DLD1 (cell line): ENCODE measurements around the gene RNF39.
"Not testable (repeated sequence)": the region's sequence is repeated elsewhere in the genome, so short reads cannot be mapped to it uniquely, and the experiment has no call there.

Experiments used
- in situ Hi-C: cut with HindIII; loops from 2 replicates; pipeline ENCODE4 v1.10.0; 2017; ENCODE audit warnings: low sequenced_read_pairs

RNF39 gene

DNA sequence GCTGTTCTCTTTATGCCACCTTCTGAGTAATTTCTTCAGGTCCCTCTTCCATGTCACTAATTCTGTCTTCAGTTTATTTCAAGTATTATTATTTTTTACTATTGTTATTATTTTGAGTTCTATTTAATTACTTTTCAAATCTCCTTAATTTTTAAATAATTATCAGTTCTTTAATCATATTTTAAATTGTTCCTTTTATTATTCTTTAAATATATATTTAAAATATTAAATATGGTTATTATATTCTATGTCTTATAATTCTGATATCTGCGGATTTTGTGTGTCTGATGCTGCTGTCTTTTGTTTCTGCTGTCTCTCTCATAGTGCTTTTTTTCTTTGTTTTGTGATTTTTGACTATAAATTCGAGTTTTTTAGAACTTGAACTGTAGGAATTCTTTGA, 12.3 kb downstream of the RNF39 start:
- in situ Hi-C loops, result no loop called here

- in situ Hi-C loops, result no loop called here
These were observed 12.9 kb downstream of the RNF39 start for GRCh38 chr6:30062471-30063178.

DNA sequence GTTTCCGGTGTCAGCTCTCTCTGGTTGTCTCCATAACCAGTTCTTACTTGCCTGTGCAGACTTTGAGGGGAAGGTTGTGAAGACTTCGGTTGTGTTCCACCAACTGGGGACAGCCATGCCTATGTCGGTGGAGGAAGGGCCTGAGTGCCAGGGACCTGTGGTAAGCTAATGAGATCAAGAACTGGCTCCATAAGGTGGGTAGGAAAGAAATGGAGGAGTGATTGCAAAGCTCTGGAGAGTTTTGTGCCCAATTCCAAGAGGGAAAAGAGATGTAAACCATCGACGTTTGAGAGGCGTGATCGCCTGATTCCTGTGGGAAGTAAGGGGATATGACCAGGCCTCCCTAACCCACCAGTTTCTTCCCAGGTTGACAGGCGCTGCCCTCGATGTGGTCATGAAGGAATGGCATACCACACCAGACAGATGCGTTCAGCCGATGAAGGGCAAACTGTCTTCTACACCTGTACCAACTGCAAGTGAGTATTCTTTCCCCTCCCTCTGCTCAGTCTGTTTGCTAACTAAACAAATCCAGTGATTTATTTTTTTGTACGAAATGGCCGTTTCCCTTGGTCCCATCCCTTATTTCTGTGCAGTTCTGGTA, 13.6 kb downstream of the RNF39 start:
- in situ Hi-C loops, result no loop called here

GRCh38 chr6:30061092-30061857, 14.3 kb downstream of the RNF39 start, which contains the start of gene POLR1H:
Gene POLR1H (plus strand): TSS chr6:30061265. CDS start chr6:30061525, 260 bp downstream.
- in situ Hi-C loops, result no loop called here

DNA sequence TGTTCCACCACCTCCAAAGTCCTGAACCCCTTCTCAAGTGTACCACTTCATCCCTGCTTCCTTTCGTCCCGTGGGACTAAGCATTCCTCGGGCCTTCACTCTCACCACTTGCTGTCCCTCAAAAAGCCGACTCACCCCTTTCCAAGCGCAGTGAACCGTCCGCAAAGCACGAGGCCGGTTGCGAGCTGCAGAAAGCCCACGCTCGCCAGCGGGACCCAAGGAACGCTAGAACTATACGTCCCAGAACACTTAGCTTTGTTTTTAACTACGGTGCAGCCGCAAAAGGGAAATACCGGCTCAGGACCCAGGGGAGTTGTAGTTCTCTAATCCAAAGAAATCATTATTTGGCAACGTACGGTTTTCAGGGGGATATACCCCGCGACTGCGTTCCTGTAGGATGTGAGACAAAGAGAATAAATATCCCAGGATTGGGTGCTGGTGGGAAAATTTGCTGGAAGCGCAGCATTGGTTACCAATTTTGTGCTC, 14.9 kb downstream of the RNF39 start:
- in situ Hi-C loops, result no loop called here

- in situ Hi-C loops, result no loop called here
These were observed 20.1 kb downstream of the RNF39 start for GRCh38 chr6:30055513-30055912.

DNA sequence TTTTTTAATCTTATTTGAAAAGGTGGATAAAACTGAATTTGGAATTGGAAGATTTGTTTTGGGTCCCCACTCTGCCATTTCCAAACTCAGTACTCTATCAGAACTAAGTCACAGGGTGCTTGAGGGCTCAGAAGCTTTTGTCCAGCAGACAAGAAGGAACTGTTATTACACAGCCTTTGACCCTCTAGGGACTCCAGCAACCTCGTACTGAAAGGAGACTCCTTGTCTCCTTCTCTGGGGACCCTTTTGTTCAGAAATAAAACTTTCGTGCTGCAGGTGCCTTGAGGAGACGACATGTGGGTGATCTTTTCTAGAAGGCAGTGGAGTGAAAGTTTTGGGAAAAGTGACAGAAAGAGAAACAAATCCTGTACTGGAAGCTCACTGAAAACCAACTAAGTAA, 21.9 kb downstream of the RNF39 start:
- in situ Hi-C loops, result no loop called here

DNA sequence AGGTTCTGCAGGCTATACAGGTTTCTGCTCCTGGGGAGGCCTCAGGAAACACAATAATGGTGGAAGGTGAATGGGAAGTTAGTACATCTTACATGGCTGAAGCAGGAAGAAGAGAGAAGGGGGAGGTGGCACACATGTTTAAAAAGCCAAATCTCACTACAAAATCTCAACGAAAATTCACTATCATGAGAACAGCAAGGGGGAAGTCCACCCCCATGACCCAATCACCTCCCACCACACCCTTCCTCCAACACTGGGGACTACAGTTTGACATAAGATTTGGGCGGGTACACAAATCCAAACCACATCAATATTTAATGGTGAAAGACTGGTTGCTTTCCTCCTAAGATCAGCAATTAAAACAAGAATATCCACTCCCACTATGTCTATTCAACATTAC, 28.3 kb downstream of the RNF39 start:
- in situ Hi-C loops, result no loop called here

DNA sequence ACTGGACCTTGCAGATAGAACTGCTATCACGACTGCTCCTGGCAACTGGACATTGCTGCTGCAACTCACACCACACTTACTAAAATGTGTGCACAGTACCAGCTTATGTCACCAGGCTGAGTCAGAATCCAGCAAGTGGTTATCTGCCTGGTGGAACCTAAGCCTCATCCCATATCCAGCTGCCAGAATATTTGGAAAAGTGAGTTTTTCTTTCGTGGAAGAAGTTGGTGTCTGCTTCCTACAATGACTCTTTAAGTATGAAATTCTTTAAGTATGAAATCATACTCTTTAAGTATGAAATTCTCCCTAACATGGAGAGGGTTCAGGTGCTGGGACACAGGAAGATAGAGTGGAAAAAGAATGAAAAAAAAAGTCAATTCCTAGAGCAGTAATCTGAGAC, 30.9 kb downstream of the RNF39 start:
- in situ Hi-C loops, result no loop called here

GRCh38 chr6:30043744-30044143, 31.8 kb downstream of the RNF39 start:
- in situ Hi-C loops, result no loop called here

GRCh38 chr6:30042914-30043313, 32.7 kb downstream of the RNF39 start:
- in situ Hi-C loops, result no loop called here

DNA sequence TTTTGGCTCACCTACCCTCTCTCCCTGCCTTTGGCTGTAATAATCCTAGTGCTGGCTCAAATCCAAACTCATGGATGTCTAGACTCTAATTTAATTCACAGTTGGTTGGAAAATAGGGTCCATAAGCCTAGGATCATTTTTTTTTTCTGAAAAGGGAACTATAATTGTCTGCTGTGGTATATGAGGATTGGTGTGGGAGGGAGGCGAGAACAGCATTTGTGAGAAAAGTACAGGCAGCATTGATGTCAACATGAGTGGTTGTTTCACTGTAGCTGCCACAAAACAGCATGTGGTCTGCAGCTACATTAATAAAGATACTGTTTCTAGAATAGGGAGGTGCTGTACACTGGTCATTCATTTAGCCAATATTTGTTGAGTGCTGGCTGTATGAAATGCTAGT, 33.1 kb downstream of the RNF39 start:
- in situ Hi-C loops, result no loop called here

- in situ Hi-C loops, result no loop called here
These were observed 33.7 kb downstream of the RNF39 start for GRCh38 chr6:30041821-30042220.

GRCh38 chr6:30041221-30041620, 34.3 kb downstream of the RNF39 start:
- in situ Hi-C loops, result no loop called here

- in situ Hi-C loops, result no loop called here
These were observed 38.3 kb downstream of the RNF39 start for GRCh38 chr6:30037182-30037788.

DNA sequence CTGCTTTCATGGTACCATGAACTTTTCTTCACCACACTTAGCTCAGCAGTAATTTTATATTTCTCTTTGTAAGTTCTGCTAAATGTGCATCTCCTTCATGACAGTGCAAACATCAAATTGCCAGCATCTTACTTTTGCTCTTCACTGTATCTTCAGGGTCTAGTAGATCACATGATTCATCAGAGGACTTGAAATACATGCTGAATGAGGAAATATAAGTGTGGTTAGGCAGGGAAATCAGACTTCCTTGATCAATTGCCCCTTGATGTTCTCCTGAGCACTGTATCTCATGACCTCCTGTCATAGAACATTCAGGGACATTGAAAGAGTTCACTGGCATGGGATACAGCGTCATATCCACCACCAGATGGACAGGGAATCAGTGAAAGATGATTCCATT, 39.8 kb downstream of the RNF39 start:
- in situ Hi-C loops, result no loop called here

- in situ Hi-C loops, result not testable (repeated sequence)
These were observed 42.1 kb downstream of the RNF39 start for GRCh38 chr6:30033440-30033839.

GRCh38 chr6:30031381-30031780, 44.2 kb downstream of the RNF39 start:
- in situ Hi-C loops, result no loop called here

- in situ Hi-C loops, result no loop called here
These were observed 46.0 kb downstream of the RNF39 start for GRCh38 chr6:30029588-30029987.

DNA sequence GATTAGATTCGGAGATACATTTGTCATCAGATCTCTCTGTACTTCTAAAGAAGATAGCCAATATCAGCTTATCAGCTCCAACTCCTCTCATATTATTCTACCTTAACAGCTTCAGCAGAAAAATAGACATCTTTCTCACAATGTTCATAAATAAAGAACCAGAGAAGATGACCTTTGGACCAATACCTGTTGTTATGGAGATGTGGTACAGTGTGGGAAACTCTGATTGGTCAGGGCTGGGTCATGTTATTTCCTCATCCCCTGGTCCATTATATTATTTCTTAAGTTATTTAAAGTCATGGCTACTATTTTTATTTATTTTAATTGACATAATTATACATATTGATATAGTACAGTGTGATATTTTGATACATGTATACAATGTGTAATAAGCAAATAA, 50.4 kb downstream of the RNF39 start:
- in situ Hi-C loops, result no loop called here

- in situ Hi-C loops, result loop anchor here (25.0 kb wide), 1 partner anchor 160 kb away; no protein-coding TSS in a partner anchor
These were observed 52.9 kb downstream of the RNF39 start for GRCh38 chr6:30022712-30023111.
